ENCODE measurements around the gene ITGB7. TPM values are rescaled to one million over a fixed set of nuclear protein-coding genes. Genes with fewer than 3 reads are reported as not detected.
A peak's percentile ranks its signal among the peaks of the same experiment; 100 is the strongest.
"Not testable (repeated sequence)": the region's sequence is repeated elsewhere in the genome, so short reads cannot be mapped to it uniquely, and the experiment has no call there.

The ITGB7 gene
- total RNA-seq, 1 experiment from 2014 or later, result 0.98 TPM

- intact Hi-C loops (cut with micrococcal nuclease; ENCODE audit: unreplicated experiment), result no loop called here
- no TSS peak for BruUV-seq (replicated peaks)
- ChIA-PET POLR2A (interaction anchor here (0.6 to 1.1 kb wide), 3 partner anchors 40 to 101 kb away, joined by 3 to 17 read pairs (median 3); partner anchors contain the start of gene SPRYD3), CTCF (interaction anchor here (0.6 to 0.7 kb wide), 2 partner anchors 27 to 46 kb away, joined by 3 read pairs; partner anchors contain the start of gene ITGB7)
- in situ Hi-C loops (cut with HindIII; ENCODE audit: low pct_unique_long_range_greater_than_20kb, low sequenced_read_pairs), result no loop called here
- Histone ChIP-seq H3K4me3 (ENCODE audit: low read depth in 2 of 2, low read length in 2 of 2) (peak overlapping the region; percentile 70 to 74), H3K27ac (ENCODE audit: low read length) (peak overlapping the region; percentile 98), H3K36me3 (ENCODE audit: control insufficient read depth, insufficient read depth, low read length) (no peaks in the 10 kb centered on the region; the same call in 1 of the 2 replicates), H3K9me3 (ENCODE audit: control insufficient read depth, insufficient read depth, low read depth, low read length) (no peaks in the 10 kb centered on the region), H3K27me3 (ENCODE audit: control insufficient read depth, insufficient read depth, low read length) (no peaks in the 10 kb centered on the region), H3K4me1 (ENCODE audit: control insufficient read depth, insufficient read depth, low read length) (peaks cover 37% of the 10 kb centered on the region)
- ATAC-seq (peak; percentile 54), DNase-seq (ENCODE audit: low read depth, low spot score) (no peak)
- TF ChIP-seq CTCF (IDR thresholded peaks at IDR 0.05) (no peak), TCF7L2 (IDR thresholded peaks at IDR 0.05; ENCODE audit: low read depth, low read length) (no peak), SIN3A (IDR thresholded peaks at IDR 0.05; ENCODE audit: borderline replicate concordance, insufficient read depth, low read depth, low read length) (no peak), POLR2AphosphoS5 (IDR thresholded peaks at IDR 0.05; ENCODE audit: low read depth, low read length) (no peak)
- TF ChIP-seq, protein P1, sequence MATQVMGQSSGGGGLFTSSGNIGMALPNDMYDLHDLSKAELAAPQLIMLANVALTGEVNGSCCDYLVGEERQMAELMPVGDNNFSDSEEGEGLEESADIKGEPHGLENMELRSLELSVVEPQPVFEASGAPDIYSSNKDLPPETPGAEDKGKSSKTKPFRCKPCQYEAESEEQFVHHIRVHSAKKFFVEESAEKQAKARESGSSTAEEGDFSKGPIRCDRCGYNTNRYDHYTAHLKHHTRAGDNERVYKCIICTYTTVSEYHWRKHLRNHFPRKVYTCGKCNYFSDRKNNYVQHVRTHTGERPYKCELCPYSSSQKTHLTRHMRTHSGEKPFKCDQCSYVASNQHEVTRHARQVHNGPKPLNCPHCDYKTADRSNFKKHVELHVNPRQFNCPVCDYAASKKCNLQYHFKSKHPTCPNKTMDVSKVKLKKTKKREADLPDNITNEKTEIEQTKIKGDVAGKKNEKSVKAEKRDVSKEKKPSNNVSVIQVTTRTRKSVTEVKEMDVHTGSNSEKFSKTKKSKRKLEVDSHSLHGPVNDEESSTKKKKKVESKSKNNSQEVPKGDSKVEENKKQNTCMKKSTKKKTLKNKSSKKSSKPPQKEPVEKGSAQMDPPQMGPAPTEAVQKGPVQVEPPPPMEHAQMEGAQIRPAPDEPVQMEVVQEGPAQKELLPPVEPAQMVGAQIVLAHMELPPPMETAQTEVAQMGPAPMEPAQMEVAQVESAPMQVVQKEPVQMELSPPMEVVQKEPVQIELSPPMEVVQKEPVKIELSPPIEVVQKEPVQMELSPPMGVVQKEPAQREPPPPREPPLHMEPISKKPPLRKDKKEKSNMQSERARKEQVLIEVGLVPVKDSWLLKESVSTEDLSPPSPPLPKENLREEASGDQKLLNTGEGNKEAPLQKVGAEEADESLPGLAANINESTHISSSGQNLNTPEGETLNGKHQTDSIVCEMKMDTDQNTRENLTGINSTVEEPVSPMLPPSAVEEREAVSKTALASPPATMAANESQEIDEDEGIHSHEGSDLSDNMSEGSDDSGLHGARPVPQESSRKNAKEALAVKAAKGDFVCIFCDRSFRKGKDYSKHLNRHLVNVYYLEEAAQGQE (IDR thresholded peaks at IDR 0.05; ENCODE audit: insufficient read depth in 1 of 2, low read depth in 2 of 2, low read length in 1 of 2), result no peak
These were observed 27.3 kb downstream of the ITGB7 start for GRCh38 chr12:53179687-53180219.

DNA sequence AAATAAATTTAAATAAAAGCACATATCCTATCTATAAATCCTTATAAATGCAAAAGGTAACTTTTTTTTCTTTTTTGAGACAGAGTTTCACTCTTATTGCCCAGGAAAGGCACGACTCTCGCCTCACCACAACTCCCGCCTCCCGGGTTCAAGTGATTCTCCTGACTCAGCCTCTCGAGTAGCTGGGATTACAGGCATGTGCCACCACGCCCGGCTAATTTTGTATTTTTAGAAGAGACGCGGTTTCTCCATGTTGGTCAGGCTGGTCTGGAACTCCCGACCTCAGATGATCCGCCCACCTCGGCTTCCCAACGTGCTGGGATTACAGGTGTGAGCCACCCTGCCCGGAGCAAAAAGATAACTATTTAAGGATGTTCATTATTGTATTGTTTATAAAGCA is 28.2 kb downstream of the ITGB7 start:
- CTCF ChIA-PET; H3K27me3 ChIP-seq (ENCODE audit: control insufficient read depth, insufficient read depth, low read length); H3K36me3 ChIP-seq (ENCODE audit: control insufficient read depth, insufficient read depth, low read length); POLR2A ChIA-PET; ATAC-seq; H3K9me3 ChIP-seq (ENCODE audit: control insufficient read depth, insufficient read depth, low read depth, low read length); in situ Hi-C loops (cut with HindIII; ENCODE audit: low pct_unique_long_range_greater_than_20kb, low sequenced_read_pairs); intact Hi-C loops (cut with micrococcal nuclease; ENCODE audit: unreplicated experiment); BruUV-seq (replicated peaks); H3K4me3 ChIP-seq (ENCODE audit: low read depth in 2 of 2, low read length in 2 of 2); DNase-seq (ENCODE audit: low read depth, low spot score); H3K27ac ChIP-seq (ENCODE audit: low read length): not testable (repeated sequence)
- H3K4me1 ChIP-seq (ENCODE audit: control insufficient read depth, insufficient read depth, low read length), result peaks cover 38% of the 10 kb centered on the region

DNA sequence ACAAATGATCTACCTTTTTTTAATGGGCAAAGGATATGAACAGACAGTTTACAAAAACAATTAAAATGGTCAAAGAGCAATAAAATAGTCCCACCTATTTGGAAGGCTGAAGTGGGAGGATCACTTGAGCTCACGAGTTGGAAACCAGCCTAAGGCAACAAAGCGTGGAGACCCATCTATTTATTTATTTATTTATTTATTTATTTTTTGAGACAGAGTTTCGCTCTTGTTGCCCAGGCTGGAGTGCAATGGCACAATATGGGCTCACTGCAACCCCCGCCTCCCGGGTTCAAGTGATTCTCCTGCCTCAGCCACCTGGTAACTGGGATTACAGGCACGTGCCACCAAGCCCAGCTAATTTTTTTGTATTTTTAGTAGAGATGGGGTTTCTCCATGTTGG is 29.6 kb downstream of the ITGB7 start:
- H3K27me3 ChIP-seq (ENCODE audit: control insufficient read depth, insufficient read depth, low read length); H3K4me3 ChIP-seq (ENCODE audit: low read depth in 2 of 2, low read length in 2 of 2); H3K27ac ChIP-seq (ENCODE audit: low read length); BruUV-seq (replicated peaks); DNase-seq (ENCODE audit: low read depth, low spot score); CTCF ChIA-PET; intact Hi-C loops (cut with micrococcal nuclease; ENCODE audit: unreplicated experiment); H3K36me3 ChIP-seq (ENCODE audit: control insufficient read depth, insufficient read depth, low read length); ATAC-seq; in situ Hi-C loops (cut with HindIII; ENCODE audit: low pct_unique_long_range_greater_than_20kb, low sequenced_read_pairs); H3K9me3 ChIP-seq (ENCODE audit: control insufficient read depth, insufficient read depth, low read depth, low read length): not testable (repeated sequence)
- H3K4me1 ChIP-seq (ENCODE audit: control insufficient read depth, insufficient read depth, low read length), result peaks cover 29% of the 10 kb centered on the region
- POLR2A ChIA-PET, result interaction anchor here (0.6 kb wide), 1 partner anchor 203 kb away, joined by 6 read pairs; the partner anchor contains the start of gene SP1

Data from Panc1 (cell line).